HG02588 (cell line): ENCODE results near the gene CCDC190.
"Not testable (repeated sequence)": the region's sequence is repeated elsewhere in the genome, so short reads cannot be mapped to it uniquely, and the experiment has no call there.

Source experiments
- ATAC-seq: cut with Tn5 transposase; IDR thresholded peaks from one replicate; pipeline ENCODE4 v1.9.1; 2021; ENCODE audit warnings: mild to moderate bottlenecking, moderate library complexity; ENCODE audit not compliant: unreplicated experiment

CCDC190 gene

DNA sequence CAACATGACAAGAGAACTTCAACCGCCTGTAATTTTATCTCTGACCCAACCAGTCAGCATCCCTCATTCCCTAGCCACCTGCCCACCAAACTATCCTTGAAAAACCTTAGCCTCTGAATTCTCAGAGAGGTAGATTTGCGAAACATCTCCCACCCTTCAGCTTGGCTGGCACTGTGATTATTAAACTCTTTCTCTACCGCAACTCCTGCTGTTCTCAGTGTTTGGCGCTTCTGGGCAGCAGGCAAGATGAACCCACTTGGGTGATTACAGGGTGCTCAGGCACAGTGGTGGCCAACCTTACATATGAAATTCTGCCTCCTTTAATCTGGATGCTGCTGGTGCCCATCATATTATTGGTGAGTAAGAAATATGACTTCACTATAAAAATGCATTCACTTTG, 22.1 kb downstream of the CCDC190 start:
- no peak for ATAC-seq

- ATAC-seq = peak; percentile 84
Observed at GRCh38 chr1:162835157-162835899, 25.6 kb downstream of the CCDC190 start.

DNA sequence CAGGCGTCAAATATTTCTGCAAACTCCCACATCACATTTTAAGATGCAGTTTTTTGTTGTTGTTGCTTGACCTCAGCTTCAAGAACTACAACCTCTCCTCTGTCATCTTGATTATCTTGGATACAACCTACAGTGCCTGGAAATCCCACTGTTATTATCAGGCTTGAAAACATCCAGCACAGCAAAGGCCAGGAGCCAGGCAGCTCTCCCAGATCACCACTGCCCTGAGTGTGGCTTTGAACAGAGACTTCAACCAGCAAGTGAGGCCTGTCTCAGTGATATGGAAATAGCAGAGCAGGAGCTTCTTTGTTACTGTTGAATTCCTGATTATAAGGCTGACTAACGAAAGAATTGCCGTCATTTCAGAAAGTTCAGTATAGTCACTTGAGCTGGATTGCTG, 28.5 kb downstream of the CCDC190 start:
- no peak for ATAC-seq

GRCh38 chr1:162829268-162829667, 31.7 kb downstream of the CCDC190 start:
- no peak for ATAC-seq

GRCh38 chr1:162823771-162824525, 37.0 kb downstream of the CCDC190 start:
- ATAC-seq = no peak

DNA sequence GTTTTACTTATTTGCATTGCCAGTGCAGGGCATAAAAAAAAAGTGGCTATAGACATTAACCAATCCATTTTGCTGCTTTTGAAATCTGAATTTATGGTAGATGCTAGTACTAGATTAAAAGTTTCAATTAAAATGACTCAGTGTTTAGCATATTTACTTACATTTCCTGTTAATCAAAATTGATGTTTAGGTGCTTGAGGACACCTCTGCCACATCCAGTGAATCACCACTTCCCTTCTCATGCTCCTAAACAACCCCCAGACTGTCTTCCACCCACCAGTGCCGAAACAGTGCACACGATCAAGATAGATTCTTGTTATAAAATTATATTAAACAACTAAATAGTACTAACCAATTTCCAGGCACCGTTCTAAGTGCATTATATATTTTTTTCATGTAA, 37.7 kb downstream of the CCDC190 start:
- no peak for ATAC-seq

DNA sequence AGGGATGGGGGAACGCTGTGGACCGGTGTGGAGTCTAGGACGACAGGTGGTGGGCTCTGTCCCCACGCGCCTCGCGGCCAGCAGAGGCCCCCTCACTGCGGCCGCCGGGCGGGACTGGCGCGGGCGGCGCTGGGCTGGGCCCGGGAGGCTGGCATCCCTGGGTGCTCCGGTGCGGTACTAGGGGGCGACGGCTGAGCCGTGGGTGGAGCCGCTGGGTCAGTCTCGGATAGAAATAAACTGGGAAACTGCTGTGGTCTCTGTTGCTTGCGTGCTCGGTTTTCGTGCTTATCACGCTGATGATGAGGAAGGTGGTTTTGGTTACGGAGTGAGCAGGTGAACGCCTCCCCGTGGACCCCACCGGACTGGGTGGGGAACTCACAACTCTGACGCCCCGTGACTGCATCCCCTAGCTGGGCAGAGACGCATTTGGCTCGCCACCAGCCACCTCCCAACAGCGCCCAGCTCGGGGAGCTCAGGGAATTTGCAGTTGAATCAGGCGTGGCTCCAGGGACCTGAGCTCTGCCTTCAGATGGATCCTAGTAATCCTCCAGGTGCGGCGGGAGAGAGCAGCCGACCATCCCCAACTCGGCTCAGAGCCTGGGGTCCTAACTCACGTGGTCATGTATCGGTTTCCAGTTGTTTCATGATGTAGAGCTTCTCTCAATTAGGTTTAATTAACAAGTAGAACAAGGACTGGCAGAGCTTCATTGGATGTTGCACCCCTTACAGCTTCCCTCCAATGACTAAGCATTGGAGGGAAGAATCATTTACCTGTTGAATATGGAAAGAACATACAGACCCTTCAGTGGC, 38.4 kb downstream of the CCDC190 start:
- ATAC-seq = no peak

GRCh38 chr1:162818666-162819065, 42.3 kb downstream of the CCDC190 start:
- not testable (repeated sequence) for ATAC-seq

GRCh38 chr1:162818136-162818535, 42.8 kb downstream of the CCDC190 start:
- not testable (repeated sequence) for ATAC-seq

DNA sequence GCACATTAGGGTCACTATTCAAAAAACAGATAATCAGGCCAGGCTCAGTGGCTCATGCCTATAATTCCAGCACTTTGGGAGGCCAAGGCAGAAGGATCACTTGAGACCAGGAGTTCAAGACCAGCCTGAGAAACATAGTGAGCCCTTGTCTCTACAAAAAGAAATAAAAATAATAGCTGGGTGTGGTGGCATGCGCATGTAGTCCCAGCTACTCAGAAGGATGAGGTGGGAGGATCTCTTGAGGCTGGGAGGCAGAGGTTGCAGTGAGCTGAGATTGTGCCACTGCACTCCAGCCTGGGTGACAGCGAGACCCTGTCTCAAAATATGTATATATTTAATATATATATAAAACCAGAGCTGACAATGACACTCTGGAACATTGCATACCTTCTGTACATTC, 48.6 kb downstream of the CCDC190 start:
- ATAC-seq = not testable (repeated sequence)

DNA sequence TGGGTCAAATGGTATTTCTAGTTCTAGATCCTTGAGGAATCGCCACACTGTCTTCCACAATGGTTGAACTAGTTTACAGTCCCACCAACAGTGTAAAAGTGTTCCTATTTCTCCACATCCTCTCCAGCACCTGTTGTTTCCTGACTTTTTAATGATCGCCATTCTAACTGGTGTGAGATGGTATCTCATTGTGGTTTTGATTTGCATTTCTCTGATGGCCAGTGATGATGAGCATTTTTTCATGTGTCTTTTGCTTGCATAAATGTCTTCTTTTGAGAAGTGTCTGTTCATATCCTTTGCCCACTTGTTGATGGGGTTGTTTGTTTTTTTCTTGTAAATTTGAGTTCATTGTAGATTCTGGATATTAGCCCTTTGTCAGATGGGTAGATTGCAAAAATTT, 53.5 kb downstream of the CCDC190 start:
- ATAC-seq = not testable (repeated sequence)
